ENCODE measurements around the gene MAD1L1.

The MAD1L1 gene

GRCh38 chr7:2218444-2218785 is 14.3 kb downstream of the MAD1L1 start:
- no peak for DNase-seq (ENCODE audit: low read depth)

- no peak for DNase-seq (ENCODE audit: low read depth)
These were observed 14.9 kb downstream of the MAD1L1 start for GRCh38 chr7:2217716-2218443.

- no peak for DNase-seq (ENCODE audit: low read depth)
These were observed 15.5 kb downstream of the MAD1L1 start for GRCh38 chr7:2217206-2217605.

GRCh38 chr7:2215851-2216250 is 16.9 kb downstream of the MAD1L1 start:
- DNase-seq (ENCODE audit: low read depth): no peak

GRCh38 chr7:2214636-2215035 is 18.1 kb downstream of the MAD1L1 start:
- DNase-seq (ENCODE audit: low read depth): no peak

GRCh38 chr7:2213551-2214215 is 19.1 kb downstream of the MAD1L1 start:
- DNase-seq (ENCODE audit: low read depth): no peak

- DNase-seq (ENCODE audit: low read depth): no peak
These were observed 19.8 kb downstream of the MAD1L1 start for GRCh38 chr7:2212906-2213305.

GRCh38 chr7:2211926-2212325 is 20.8 kb downstream of the MAD1L1 start:
- DNase-seq (ENCODE audit: low read depth): no peak

- no peak for DNase-seq (ENCODE audit: low read depth)
These were observed 21.4 kb downstream of the MAD1L1 start for GRCh38 chr7:2211259-2211880.

GRCh38 chr7:2210551-2211258 is 22.0 kb downstream of the MAD1L1 start:
- no peak for DNase-seq (ENCODE audit: low read depth)

- DNase-seq (ENCODE audit: low read depth): no peak
These were observed 22.8 kb downstream of the MAD1L1 start for GRCh38 chr7:2209961-2210323.

- peak; percentile 9 for DNase-seq (ENCODE audit: low read depth)
These were observed 23.4 kb downstream of the MAD1L1 start for GRCh38 chr7:2209146-2209960.

- DNase-seq (ENCODE audit: low read depth): no peak
These were observed 24.0 kb downstream of the MAD1L1 start for GRCh38 chr7:2208712-2209111.

GRCh38 chr7:2205036-2205780 is 27.5 kb downstream of the MAD1L1 start:
- no peak for DNase-seq (ENCODE audit: low read depth)

GRCh38 chr7:2204446-2204845 is 28.3 kb downstream of the MAD1L1 start:
- DNase-seq (ENCODE audit: low read depth): no peak

GRCh38 chr7:2203766-2204300 is 28.9 kb downstream of the MAD1L1 start:
- DNase-seq (ENCODE audit: low read depth): no peak

GRCh38 chr7:2202901-2203765 is 29.6 kb downstream of the MAD1L1 start:
- DNase-seq (ENCODE audit: low read depth): no peak

- no peak for DNase-seq (ENCODE audit: low read depth)
These were observed 30.4 kb downstream of the MAD1L1 start for GRCh38 chr7:2202361-2202761.

- DNase-seq (ENCODE audit: low read depth): no peak
These were observed 30.9 kb downstream of the MAD1L1 start for GRCh38 chr7:2201686-2202360.

All from T-helper 22 cell (primary cell).